ENCODE measurements around the gene NF1.

- TF ChIP-seq CTCF (IDR thresholded peaks at IDR 0.05) (no peak), POLR2A (IDR thresholded peaks at IDR 0.05) (no peak)
Measured at GRCh38 chr17:31289790-31290189, 195.0 kb downstream of the NF1 start.
